NCI-H1436 treated with DMSO at 0.1 percent for 48 hours (cell line): ENCODE measurements around the gene CMTM8.
"Not testable (repeated sequence)": the region's sequence is repeated elsewhere in the genome, so short reads cannot be mapped to it uniquely, and the experiment has no call there.

ENCODE experiments used
- DNase-seq: peaks from one replicate; lab custom pipeline; 2025; lab: John Stamatoyannopoulos, UW

Gene CMTM8

DNA sequence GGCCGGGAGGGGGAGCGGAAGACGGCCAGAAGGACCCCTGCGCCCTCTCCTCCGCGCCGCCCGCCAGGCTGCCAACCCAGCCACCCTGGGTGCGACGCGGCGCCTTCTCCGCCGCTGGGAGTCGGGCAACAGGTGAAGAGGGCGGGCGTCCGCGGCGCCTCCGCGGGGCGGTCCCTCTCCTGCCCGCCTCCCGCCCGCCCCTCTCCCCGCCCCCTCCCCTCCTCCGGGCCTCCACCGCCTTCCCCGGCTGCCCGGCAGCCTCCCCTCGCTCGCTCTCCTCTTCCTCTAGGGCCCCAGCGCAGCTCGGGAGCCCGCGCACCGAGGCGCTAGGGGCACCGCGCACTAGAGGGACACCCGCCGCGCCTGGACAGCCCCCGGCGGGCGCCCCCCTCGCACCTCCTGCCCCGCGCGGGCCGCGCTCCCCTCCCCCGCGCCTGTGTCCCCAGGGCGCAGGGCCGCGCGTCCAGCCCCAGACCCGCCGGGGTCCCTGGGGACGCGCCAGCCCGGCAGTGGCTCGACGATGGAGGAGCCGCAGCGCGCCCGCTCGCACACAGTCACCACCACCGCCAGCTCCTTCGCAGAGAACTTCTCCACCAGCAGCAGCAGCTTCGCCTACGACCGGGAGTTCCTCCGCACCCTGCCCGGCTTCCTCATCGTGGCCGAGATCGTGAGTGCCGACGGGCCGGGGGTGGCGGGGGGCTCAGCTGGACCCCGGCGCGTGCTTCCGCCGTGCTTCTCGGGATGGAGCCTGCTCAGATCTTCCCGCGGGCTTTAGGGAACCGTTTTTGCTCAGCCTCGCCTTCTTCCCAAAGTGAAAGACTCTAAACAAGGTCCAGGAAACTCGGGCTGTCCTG lies at the start of gene CMTM8:
Gene CMTM8, plus strand, starts transcription at position 228 of the 854 bp plus-strand sequence. Its CDS starts 293 bp downstream, at position 521.
- no peak for DNase-seq

DNA sequence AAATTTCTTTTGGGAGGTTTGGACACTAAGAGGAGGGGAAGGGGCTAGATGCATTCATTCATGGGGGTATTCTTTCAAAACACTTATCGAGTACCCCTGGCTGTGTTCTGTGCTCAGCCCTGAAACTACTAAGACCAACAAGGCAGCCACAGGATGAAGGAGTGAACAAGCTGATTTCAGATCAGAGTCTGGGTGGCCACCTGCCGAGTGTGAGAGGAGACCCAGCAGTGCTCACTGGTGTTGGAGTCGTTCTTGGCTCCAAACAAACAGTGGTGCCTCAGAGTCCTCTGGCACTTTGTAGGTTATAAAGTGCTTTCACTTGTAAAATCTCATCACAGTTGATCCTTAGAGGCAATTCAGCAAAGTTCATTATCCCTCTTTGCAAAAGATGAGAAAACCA lies 48.8 kb upstream of the CMTM8 start:
- no peak for DNase-seq

DNA sequence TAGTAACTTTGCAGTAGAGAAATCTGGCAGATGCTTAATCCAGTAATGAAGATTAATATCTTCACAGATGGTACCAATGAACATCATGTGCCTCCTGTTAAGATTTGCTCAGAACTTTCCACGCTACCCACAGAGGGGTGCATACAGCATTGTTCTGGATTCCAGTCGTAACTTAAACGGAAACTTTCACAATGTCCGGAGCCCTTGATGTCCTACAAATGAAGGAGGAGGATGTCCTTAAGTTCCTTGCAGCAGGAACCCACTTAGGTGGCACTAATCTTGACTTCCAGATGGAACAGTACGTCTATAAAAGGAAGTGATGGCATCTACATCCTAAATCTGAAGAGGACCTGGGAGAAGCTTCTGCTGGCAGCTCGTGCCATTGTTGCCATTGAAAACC lies 47.9 kb upstream of the CMTM8 start:
- not testable (repeated sequence) for DNase-seq

DNA sequence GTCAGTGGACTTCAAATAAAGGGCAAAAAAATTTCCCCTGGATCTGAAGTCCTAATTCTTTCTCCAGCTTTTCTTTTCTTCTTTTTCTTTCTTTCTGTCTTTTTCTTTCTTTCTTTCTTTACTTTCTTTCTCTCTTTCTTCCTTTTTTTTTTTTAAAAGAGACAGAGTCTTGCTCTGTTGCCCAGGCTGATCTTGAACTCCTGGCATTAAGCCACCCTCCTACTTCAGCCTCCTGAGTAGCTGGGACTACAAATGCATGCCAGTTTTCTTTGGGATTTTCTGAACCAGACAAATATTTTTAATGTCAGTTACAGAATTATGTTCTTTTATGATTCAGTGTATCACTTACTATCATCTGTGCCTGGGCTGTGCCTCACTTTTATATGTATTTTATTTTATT lies 45.4 kb upstream of the CMTM8 start:
- DNase-seq = no peak

- DNase-seq = no peak
Observed at GRCh38 chr3:32194653-32195052, 43.8 kb upstream of the CMTM8 start.

DNA sequence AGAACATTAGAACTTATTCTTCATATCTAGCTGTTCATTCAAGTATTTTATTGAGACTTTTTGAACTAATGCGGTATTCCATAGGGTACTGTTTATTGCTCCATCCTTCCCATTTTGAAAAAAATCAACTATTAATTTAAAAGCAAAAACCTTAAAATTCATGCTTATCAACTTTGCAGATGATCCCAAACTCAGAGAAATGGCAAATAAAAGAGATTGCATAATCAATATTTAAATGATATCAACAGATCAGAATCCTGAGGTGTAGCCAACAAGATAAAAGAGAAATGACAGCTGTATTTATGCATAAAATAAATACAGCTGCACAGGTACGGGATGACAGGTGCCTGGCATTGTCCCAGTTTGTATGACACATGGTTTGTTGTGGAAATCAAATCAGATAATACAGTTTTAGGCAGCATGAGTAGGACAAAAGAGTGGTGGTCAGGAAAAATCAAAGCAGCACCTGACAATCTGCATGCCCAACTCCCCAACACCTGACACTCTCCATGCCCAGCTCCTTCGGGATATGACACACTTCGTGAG lies 42.4 kb upstream of the CMTM8 start:
- no peak for DNase-seq

- no peak for DNase-seq
Observed at GRCh38 chr3:32197991-32198390, 40.5 kb upstream of the CMTM8 start.

DNA sequence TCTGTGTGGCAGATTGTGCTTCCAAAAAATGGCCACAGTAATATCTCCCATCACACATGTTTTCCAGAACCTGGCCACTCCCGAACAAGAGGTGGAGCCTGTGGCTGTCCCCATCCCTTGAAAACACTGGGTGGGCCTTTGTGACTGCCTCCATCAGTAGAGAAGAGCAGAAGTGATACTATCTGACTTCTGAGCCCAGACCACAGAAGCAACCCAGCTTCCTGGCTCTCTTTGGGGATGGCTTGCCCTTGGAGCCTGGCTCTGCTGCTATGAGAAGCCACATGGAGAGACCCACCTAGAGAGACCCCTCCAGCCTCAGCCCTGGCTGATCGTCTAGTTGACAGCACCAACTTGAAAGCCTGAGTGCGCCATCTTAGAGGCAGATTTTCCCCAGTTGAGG lies 39.8 kb upstream of the CMTM8 start:
- no peak for DNase-seq

DNA sequence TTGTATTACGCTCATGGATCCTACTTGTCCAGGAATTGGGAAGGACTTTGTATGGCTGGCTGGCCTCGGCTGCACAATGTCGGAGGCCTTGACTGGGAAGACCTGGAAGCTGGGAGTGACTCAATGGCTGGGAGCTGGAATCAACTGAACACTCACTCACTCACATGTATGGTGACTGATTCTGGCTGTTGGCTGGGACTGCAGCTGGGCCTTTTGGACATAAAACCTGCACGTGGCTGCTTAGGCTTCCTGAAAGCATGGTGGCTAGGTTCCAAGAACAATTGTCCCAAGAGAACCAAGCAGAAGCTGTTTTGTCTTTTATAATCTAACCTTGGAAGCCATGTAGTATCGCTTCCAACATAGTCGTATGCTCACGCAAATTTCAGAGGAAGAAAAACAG lies 38.0 kb upstream of the CMTM8 start:
- no peak for DNase-seq

DNA sequence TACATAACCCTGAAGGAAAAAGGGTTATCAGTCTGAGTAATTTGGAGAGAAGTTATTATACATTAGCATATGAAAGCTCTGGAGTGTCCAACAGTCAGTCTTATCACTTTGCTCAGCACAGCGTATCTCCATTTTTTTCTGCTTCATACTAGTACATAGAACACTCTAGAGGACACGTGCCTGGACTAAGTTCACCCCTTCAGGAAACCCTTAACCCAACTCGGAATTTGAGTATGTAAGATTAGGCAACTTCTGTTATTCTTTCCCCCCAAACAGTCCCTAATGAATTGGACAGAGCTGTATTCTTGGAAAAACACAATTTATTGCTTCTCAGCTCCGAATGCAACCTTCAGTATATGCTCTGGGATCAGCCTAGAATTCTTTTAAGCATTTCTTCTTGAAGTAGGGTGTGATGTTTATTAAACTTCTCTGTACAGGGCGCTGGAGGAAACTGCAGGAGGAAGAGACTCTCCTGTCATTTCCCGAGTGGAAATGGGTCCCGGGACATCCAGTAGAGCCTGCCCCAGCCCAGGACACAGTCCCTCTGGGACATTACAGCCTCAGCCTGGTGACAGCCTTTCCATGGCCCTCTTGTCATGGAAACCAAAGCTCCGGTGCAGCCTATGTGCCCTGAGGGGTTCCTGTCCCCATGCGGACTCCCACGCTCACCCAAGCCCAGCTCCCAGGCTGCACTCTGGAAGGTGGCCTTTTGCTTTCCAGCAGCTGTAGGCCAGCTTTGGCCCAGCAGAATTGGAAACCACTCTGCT lies 37.3 kb upstream of the CMTM8 start:
- DNase-seq = no peak

DNA sequence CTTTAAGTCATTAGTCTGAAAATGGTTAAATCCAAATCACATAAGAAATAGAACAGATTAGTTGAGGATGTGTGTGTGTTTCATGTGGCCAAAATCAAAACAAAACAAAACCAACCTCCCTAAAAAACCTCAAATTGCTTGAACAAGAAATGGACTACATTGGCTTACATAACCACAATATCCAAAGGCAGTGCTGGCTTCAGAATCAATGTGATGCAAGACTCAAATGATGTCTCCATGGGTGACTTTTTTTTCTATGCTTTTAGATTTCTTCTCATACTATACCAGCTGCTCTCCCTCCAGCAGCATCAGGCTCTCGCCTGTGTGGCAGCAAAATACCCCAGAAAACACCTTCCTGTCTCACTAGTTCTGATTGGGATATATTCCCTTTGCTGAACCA lies 36.0 kb upstream of the CMTM8 start:
- no peak for DNase-seq

GRCh38 chr3:32203854-32204253 lies 34.6 kb upstream of the CMTM8 start:
- no peak for DNase-seq

GRCh38 chr3:32208447-32208846 lies 30.0 kb upstream of the CMTM8 start:
- no peak for DNase-seq

DNA sequence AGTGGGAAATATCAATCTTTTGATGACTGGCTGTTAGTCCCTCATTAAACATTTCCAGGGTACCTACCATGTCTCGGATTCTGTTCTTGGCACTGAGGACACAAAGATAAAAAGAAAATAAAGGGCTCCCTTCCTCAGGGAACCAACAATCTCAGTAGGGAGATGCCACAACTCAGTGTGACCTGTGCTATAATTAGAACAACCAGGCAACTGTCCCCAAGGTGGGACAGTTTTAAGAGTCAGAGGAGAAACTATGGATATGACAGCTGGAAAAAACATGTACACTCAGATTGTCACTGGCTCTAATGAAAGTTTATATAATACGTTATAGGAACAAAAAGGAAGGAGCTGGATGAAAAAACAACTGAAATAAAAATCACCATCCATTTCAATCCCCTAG lies 23.3 kb upstream of the CMTM8 start:
- DNase-seq = no peak

DNA sequence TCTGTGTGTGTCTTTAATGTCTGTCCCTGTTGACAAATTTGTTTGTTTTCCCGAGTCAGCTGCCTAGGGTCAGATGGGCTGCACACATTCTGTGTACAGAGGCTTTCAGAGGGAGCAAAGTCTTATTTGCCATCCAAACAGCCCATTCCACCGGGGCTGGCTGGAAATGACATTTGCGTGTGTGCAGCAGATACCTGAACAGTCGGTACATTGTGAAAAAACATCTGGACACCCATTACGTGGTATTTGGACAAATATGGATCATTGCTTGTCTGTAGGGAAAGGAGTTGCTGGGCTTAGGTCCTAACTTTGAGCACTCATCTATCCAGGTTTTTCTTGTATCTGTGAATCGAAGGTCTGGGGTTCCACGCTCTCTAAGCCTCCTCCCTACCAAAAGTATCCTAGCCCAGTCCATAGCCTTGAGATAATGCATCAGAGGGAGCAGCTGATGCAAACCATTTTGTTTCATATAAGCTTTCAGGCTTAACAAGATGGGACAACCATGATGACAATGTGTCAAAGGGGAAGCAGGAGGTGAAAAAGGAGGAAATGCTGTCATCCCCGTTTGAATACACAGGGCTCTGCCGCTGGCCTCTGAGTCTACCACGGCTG lies 22.2 kb upstream of the CMTM8 start:
- no peak for DNase-seq

DNA sequence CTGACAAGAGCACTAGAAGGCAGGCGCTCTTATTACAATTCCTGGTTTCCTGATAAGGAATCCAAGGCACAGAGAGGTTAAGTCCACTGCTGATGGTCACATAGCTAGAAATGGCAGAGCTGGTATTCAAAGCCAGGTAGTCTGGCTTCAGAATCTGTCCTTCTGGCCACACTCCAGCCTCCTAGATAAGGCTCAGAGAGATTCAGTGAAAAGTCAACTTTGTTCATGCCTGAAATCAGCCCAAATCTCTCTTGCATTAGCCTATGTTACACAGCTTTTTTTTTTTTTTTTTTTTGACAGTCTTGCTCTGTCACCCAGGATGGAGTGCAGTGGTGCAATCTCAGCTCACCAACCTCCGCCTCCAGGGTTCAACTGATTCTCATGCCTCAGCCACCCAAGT lies 21.1 kb upstream of the CMTM8 start:
- no peak for DNase-seq

- DNase-seq = no peak
Observed at GRCh38 chr3:32219537-32219936, 18.9 kb upstream of the CMTM8 start.

DNA sequence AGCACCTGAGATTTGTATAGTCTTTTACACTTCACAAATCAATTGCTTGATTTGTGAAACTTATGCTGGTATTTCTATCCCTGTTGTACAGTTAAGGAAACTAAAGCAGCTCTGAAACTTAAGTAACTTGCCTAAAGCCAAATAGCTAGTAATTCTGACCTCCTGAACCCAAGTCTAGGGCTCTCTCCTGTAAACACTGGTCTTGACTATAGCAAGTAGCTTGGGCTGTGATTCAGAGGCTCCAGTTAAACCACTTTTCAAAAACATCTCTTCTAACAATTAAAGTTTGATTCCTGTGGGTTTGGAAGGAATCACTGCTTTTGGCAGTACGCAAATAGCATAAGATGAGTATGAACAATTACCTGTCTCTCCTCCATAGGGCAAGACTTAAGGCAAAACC lies 18.5 kb upstream of the CMTM8 start:
- no peak for DNase-seq

DNA sequence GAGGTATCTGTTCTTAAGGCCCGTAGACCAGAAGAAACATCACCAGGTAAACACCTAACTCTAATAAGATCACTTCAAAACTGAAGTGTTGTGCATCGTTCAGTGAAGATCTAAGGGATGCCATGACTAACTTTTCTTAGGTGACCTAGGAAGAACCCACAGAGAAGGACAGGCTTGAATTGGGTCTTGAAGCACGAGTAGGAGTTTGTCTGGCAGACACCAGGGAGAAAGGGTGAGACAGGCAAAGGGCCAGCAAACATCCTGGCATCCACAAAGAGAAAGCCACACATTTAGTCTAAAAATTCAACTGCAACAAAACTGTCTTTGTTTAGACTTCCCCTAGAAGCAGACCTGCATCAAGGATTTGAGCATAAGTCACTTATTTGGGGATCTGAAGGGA lies 15.5 kb upstream of the CMTM8 start:
- no peak for DNase-seq

DNA sequence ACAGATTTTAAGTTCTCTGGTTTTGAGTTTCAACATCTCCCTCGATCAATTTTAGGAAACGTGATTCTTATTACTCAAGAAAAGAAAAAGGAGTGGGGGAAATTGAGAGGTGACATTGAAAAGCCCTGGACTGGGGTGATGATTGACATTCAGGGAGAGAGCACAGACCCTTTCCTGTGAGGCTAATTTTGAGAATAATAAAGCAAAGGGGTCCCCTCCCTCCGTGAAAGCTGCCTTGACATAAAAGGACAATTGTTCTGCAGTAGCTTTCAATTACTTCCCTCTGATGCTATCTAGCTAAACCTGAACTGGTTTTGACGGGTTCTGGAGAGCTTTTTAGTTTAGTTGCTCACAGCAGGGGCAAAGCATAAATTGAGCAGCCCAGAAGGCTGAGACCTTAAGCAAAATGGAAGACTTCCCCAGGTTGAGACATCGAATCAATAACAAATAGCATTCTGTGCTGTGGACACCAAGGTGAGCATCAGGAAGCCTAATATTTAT lies 14.4 kb upstream of the CMTM8 start:
- no peak for DNase-seq

DNA sequence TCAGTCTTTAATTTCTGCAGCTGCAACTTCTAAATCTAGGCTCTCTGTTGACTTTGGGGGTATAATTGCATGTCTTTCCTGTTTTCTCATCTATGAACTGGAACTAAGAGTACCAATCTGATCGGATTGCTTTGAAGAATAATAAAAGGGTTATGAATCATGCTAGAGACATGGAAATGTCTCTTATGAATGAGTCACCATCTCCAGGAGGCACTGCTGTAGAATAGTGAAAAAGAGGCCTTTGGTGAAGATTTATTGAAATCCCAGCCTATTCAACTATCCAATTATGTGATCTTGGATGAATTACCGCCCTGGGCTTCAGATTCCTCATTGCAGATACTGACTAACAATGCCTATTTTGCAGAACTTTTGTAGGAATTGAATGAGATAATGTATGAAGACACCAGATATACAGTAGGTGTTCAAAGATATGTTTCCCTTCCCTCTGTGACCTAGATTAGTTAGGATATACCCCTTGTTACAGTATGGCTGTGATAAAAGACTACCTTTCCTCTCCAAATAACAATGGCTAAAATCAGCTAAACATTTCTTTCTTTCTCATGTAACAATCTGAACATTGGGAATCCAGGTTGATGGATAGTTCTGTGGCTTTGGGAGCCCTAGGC lies 11.5 kb upstream of the CMTM8 start:
- DNase-seq = no peak

DNA sequence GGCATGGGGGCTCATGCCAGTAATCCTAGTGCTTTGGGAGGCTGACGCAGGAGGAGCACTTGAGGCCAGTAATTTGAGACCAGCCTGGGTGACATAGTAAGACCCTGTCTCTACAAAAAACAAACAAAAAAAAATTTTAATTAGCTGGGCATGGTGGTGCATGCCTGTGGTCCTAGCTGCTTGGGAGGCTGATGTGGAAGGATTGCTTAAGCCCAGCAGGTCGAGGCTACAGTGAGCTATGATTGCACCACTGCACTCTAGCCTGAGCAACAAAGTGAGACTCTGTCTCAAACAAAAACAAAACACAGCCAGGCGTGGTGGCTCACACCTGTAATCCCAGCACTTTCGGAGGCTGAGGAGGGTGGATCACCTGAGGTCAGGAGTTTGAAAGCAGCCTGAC lies 9.7 kb upstream of the CMTM8 start:
- not testable (repeated sequence) for DNase-seq
